Measurements from ENCODE around the gene CALM1. TPM values are rescaled to one million over a fixed set of nuclear protein-coding genes. Genes with fewer than 3 reads are reported as not detected.

The CALM1 gene
- total RNA-seq, 1 experiment from 2014 or later = 122 TPM

GRCh38 chr14:90412058-90412457 lies 15.2 kb downstream of the CALM1 start:
- no TSS peak for BruUV-seq (replicated peaks)
- POLR2A ChIA-PET = no interaction called here
- no peak for DNase-seq (ENCODE audit: unreplicated experiment)
- TF ChIP-seq CTCF (IDR thresholded peaks at IDR 0.05; ENCODE audit: unreplicated experiment) = no peak
- intact Hi-C loops (cut with micrococcal nuclease) = no loop called here
- H3K4me3 Mint-ChIP-seq (ENCODE audit: unreplicated experiment) = no peak overlapping the region
- H3K36me3 Mint-ChIP-seq (ENCODE audit: insufficient read depth, unreplicated experiment) = no peaks in the 10 kb centered on the region
- CTCF ChIA-PET = interaction anchor here (1.0 to 1.6 kb wide), 2 partner anchors 9 to 12 kb away, joined by 5 read pairs; no protein-coding TSS in a partner anchor
- H3K27ac Mint-ChIP-seq (ENCODE audit: low read depth, unreplicated experiment) = no peak overlapping the region
- H3K4me1 Mint-ChIP-seq (ENCODE audit: insufficient read depth, unreplicated experiment) = peaks cover 6% of the 10 kb centered on the region
- H3K27me3 Mint-ChIP-seq (ENCODE audit: insufficient read depth, unreplicated experiment) = no peaks in the 10 kb centered on the region
- no peaks in the 10 kb centered on the region for H3K9me3 Mint-ChIP-seq (ENCODE audit: unreplicated experiment)

GRCh38 chr14:90416720-90417119 lies 19.9 kb downstream of the CALM1 start:
- TF ChIP-seq CTCF (IDR thresholded peaks at IDR 0.05; ENCODE audit: unreplicated experiment) = no peak
- BruUV-seq (replicated peaks) = no TSS peak
- ChIA-PET CTCF (interaction anchor here (0.6 to 2.2 kb wide), 5 partner anchors 27 to 1886 kb away, joined by 3 to 8 read pairs (median 4); no protein-coding TSS in a partner anchor), POLR2A (interaction anchor here (0.7 to 1.9 kb wide), 3 partner anchors 10 to 24 kb away, joined by 3 to 6 read pairs (median 3); partner anchors contain the start of gene CALM1)
- H3K27ac Mint-ChIP-seq (ENCODE audit: low read depth, unreplicated experiment) = no peak overlapping the region
- no peaks in the 10 kb centered on the region for H3K36me3 Mint-ChIP-seq (ENCODE audit: insufficient read depth, unreplicated experiment)
- no peak overlapping the region for H3K4me3 Mint-ChIP-seq (ENCODE audit: unreplicated experiment)
- peaks cover 5% of the 10 kb centered on the region for H3K9me3 Mint-ChIP-seq (ENCODE audit: unreplicated experiment)
- peaks cover 5% of the 10 kb centered on the region for H3K4me1 Mint-ChIP-seq (ENCODE audit: insufficient read depth, unreplicated experiment)
- DNase-seq (ENCODE audit: unreplicated experiment) = no peak
- H3K27me3 Mint-ChIP-seq (ENCODE audit: insufficient read depth, unreplicated experiment) = no peaks in the 10 kb centered on the region
- intact Hi-C loops (cut with micrococcal nuclease) = no loop called here

DNA sequence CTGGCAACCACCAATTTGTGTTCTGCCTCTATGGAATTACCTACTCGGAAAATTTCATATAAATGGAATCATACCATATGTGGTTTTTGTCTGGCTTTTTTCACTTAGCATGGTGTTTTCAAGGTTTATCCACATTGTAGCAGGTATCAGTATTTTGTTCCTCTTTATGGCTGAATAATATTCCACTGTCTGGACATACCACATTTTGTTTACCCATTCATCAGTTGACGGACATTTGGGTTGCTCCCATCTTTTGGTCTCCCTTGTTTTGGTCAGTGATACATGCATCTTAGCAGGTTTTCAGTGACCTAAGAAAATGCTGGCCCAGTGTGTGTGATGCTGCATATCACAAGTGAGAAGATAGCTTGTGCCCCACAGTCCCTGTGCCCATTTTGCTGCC lies 21.2 kb downstream of the CALM1 start:
- TF ChIP-seq CTCF (IDR thresholded peaks at IDR 0.05; ENCODE audit: unreplicated experiment) = no peak
- ChIA-PET POLR2A (interaction anchor here (0.6 kb wide), 1 partner anchor 16 kb away, joined by 3 read pairs; no protein-coding TSS in a partner anchor), CTCF (interaction anchor here (0.6 to 1.7 kb wide), 6 partner anchors 9 to 1391 kb away, joined by 3 to 7 read pairs (median 4); no protein-coding TSS in a partner anchor)
- Mint-ChIP-seq H3K36me3 (ENCODE audit: insufficient read depth, unreplicated experiment) (no peaks in the 10 kb centered on the region), H3K27me3 (ENCODE audit: insufficient read depth, unreplicated experiment) (no peaks in the 10 kb centered on the region), H3K9me3 (ENCODE audit: unreplicated experiment) (peaks cover 5% of the 10 kb centered on the region), H3K4me1 (ENCODE audit: insufficient read depth, unreplicated experiment) (peaks cover 5% of the 10 kb centered on the region), H3K27ac (ENCODE audit: low read depth, unreplicated experiment) (no peak overlapping the region), H3K4me3 (ENCODE audit: unreplicated experiment) (no peak overlapping the region)
- no peak for DNase-seq (ENCODE audit: unreplicated experiment)
- intact Hi-C loops (cut with micrococcal nuclease) = no loop called here
- BruUV-seq (replicated peaks) = no TSS peak

GRCh38 chr14:90419200-90419599 lies 22.4 kb downstream of the CALM1 start:
- BruUV-seq (replicated peaks) = no TSS peak
- intact Hi-C loops (cut with micrococcal nuclease) = no loop called here
- H3K4me3 Mint-ChIP-seq (ENCODE audit: unreplicated experiment) = no peak overlapping the region
- no peaks in the 10 kb centered on the region for H3K27me3 Mint-ChIP-seq (ENCODE audit: insufficient read depth, unreplicated experiment)
- no peak overlapping the region for H3K27ac Mint-ChIP-seq (ENCODE audit: low read depth, unreplicated experiment)
- TF ChIP-seq CTCF (IDR thresholded peaks at IDR 0.05; ENCODE audit: unreplicated experiment) = no peak
- peaks cover 5% of the 10 kb centered on the region for H3K4me1 Mint-ChIP-seq (ENCODE audit: insufficient read depth, unreplicated experiment)
- peak; percentile 97 for DNase-seq (ENCODE audit: unreplicated experiment)
- H3K36me3 Mint-ChIP-seq (ENCODE audit: insufficient read depth, unreplicated experiment) = no peaks in the 10 kb centered on the region
- ChIA-PET CTCF (interaction anchor here (0.6 to 1.7 kb wide), 7 partner anchors 10 to 415 kb away, joined by 3 to 7 read pairs (median 3); no protein-coding TSS in a partner anchor), POLR2A (interaction anchor here (0.5 to 1.2 kb wide), 3 partner anchors 12 to 473 kb away, joined by 3 read pairs; no protein-coding TSS in a partner anchor)
- peaks cover 5% of the 10 kb centered on the region for H3K9me3 Mint-ChIP-seq (ENCODE audit: unreplicated experiment)

Data from MCF 10A (cell line).